ENCODE data around the gene IFT25.

- TF ChIP-seq POLR2A (IDR thresholded peaks at IDR 0.05; ENCODE audit: low read length), result no peak
- no peak for TF ChIP-seq GATA1 (IDR thresholded peaks at IDR 0.05; ENCODE audit: low read depth, low read length)
These were observed 39.4 kb downstream of the IFT25 start for GRCh38 chr1:53906121-53906520.
